ENCODE results near the gene TULP3. TPM values are rescaled to one million over a fixed set of nuclear protein-coding genes. Genes with fewer than 3 reads are reported as not detected.
A peak's percentile ranks its signal among the peaks of the same experiment; 100 is the strongest.

The TULP3 gene
- total and polyA plus RNA-seq, 10 donors, result 3.5 to 15.7 (median 12.8) TPM

GRCh38 chr12:2930865-2931264 is 40.2 kb downstream of the TULP3 start:
- no peaks in the 10 kb centered on the region for H3K27me3 ChIP-seq (replicated peaks in 1 of 7)
- H3K4me1 ChIP-seq, result no peaks in the 10 kb centered on the region
- intact Hi-C loops (cut with DNase I; ENCODE audit: low total_unique reads), result no loop called here
- 75 to 85% (median 79%) methylated on average over 8 of the region's 8 CpGs for WGBS, 5 donors
- TF ChIP-seq CTCF (IDR thresholded peaks at IDR 0.05 in 8 of 11, conservative IDR thresholded peaks at IDR 0.05 in 3 of 11), result no peak
- TF ChIP-seq POLR2AphosphoS5 (IDR thresholded peaks at IDR 0.05), result no peak
- H3K27ac ChIP-seq, result no peak overlapping the region
- no peak overlapping the region for H3K4me3 ChIP-seq
- H3K9me3 ChIP-seq, result no peaks in the 10 kb centered on the region
- DNase-seq, result no peak
- H3K36me3 ChIP-seq, result peaks cover 0 to 100% (median 55%) of the 10 kb centered on the region in 6 donors

GRCh38 chr12:2933586-2933985 is 42.9 kb downstream of the TULP3 start:
- no peak overlapping the region for H3K27ac ChIP-seq
- no peak for DNase-seq
- peaks cover 0 to 96% (median 58%) of the 10 kb centered on the region in 6 donors for H3K36me3 ChIP-seq
- no peaks in the 10 kb centered on the region for H3K9me3 ChIP-seq
- no peaks in the 10 kb centered on the region for H3K4me1 ChIP-seq
- no peak overlapping the region for H3K4me3 ChIP-seq
- intact Hi-C loops (cut with DNase I; ENCODE audit: low total_unique reads), result no loop called here
- TF ChIP-seq POLR2A (IDR thresholded peaks at IDR 0.05) (no peak), POLR2AphosphoS5 (IDR thresholded peaks at IDR 0.05) (no peak), CTCF (IDR thresholded peaks at IDR 0.05 in 8 of 11, conservative IDR thresholded peaks at IDR 0.05 in 3 of 11) (no peak)
- 92 to 97% (median 97%) methylated on average over 6 of the region's 6 CpGs for WGBS, 5 donors
- no peaks in the 10 kb centered on the region for H3K27me3 ChIP-seq (replicated peaks in 1 of 7)

GRCh38 chr12:2934371-2934770 is 43.7 kb downstream of the TULP3 start:
- Histone ChIP-seq H3K4me1 (no peaks in the 10 kb centered on the region), H3K27me3 (replicated peaks in 1 of 7) (no peaks in the 10 kb centered on the region), H3K27ac (no peak overlapping the region), H3K4me3 (no peak overlapping the region), H3K36me3 (peaks cover 0 to 96% (median 65%) of the 10 kb centered on the region in 6 donors), H3K9me3 (no peaks in the 10 kb centered on the region)
- intact Hi-C loops (cut with DNase I; ENCODE audit: low total_unique reads), result no loop called here
- DNase-seq, result peak; percentile 10
- TF ChIP-seq POLR2AphosphoS5 (IDR thresholded peaks at IDR 0.05) (no peak), CTCF (IDR thresholded peaks at IDR 0.05 in 8 of 11, conservative IDR thresholded peaks at IDR 0.05 in 3 of 11) (no peak), POLR2A (IDR thresholded peaks at IDR 0.05) (no peak)
- WGBS, 5 donors, result 88 to 96% (median 93%) methylated on average over 6 of the region's 6 CpGs

GRCh38 chr12:2936301-2936700 is 45.6 kb downstream of the TULP3 start:
- Histone ChIP-seq H3K4me3 (no peak overlapping the region), H3K4me1 (no peaks in the 10 kb centered on the region), H3K9me3 (no peaks in the 10 kb centered on the region), H3K27ac (no peak overlapping the region), H3K36me3 (peaks cover 0 to 96% (median 58%) of the 10 kb centered on the region in 6 donors), H3K27me3 (replicated peaks in 1 of 7) (no peaks in the 10 kb centered on the region)
- DNase-seq, result no peak
- intact Hi-C loops (cut with DNase I; ENCODE audit: low total_unique reads), result no loop called here
- TF ChIP-seq POLR2A (IDR thresholded peaks at IDR 0.05), result no peak
- no peak for TF ChIP-seq POLR2AphosphoS5 (IDR thresholded peaks at IDR 0.05)
- TF ChIP-seq CTCF (IDR thresholded peaks at IDR 0.05 in 8 of 11, conservative IDR thresholded peaks at IDR 0.05 in 3 of 11), result no peak
- 92 to 97% (median 94%) methylated on average over 11 of the region's 11 CpGs for WGBS, 5 donors

Data from spleen (tissue), 11 donors.